ENCODE data around the gene CUL4A.
A peak's percentile ranks its signal among the peaks of the same experiment; 100 is the strongest.

Gene CUL4A

DNA sequence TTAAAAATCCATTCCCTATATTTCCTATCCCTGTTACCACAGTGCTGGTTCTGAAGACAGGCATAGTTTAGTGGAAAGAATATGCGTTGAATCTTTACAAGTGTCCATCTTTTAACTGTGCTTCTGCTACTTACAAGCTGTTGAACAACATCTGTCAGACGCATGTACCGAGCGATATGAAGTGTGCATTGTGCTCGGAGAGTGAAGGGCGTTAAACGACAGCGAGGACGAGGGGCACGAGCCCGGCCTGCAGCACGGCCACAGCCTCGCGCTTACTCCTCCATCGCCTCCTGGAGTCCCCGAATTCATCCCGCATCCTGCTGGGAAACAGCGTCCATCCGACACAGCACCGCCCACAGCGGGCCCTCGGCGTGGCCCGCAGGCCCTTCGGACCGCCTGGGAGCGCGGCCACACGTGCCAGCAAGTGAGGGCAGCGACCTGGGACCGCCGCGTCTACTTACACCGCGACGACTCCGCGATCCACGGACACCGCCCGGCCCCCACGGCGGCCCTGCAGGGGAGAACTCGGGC, 1.5 kb upstream of the CUL4A start:
- no peak for DNase-seq (ENCODE audit: low spot score)

GRCh38 chr13:113208421-113209335, 735 bp upstream of the CUL4A start, which contains the start of gene PCID2:
TSS of gene PCID2 (minus strand) at chr13:113208669. CDS start at chr13:113208634, 35 bp downstream.
- peak; percentile 91 for DNase-seq (ENCODE audit: low spot score)

DNA sequence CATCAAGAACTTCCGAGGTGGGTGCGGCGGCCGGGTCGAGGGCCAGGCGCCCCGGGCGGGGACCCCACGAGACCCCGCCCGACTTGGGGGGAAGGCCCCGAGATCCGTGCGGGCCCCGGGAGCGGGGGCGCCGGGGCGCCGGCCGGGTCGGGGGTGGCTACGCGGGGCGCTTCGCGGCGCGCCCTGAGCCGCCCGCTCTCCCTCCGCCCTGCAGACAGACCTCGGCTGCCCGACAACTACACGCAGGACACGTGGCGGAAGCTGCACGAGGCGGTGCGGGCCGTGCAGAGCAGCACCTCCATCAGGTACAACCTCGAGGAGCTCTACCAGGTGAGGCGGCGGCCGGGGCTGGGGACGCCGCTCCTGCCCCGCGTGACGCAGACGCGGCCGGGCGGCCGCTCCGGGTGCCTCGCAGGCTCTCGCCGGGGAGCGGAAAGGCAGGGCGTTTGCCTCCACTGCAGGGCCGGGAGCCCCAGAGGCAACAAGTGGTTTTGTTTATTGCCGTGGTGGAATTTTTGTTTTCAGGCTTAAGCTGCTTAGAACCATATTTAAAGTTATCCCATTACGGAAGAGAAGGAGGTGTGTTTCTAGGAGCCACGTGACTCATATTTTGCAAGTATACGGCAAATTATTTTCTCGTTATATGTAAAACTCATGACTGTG, 477 bp downstream of the CUL4A start:
- DNase-seq (ENCODE audit: low spot score), result peak; percentile 77

DNA sequence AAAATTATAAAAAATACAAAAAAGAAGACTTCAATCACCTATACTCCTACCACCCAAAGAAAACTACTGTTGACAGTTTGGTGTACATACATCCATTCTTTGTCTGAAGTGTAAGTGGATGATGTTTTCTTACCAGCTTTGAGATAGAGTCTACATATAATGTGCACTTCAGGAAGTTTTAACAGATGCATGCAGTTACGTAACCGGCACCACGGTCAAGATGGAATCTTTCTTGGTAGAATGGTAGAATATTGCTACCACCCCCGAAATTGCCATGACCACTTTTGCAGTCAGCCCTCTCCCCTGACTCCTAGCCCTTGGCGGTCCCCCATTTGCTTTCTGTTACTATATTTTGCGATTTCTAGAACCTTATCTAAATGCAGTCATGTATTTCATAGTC, 1.4 kb downstream of the CUL4A start:
- DNase-seq (ENCODE audit: low spot score), result no peak

DNA sequence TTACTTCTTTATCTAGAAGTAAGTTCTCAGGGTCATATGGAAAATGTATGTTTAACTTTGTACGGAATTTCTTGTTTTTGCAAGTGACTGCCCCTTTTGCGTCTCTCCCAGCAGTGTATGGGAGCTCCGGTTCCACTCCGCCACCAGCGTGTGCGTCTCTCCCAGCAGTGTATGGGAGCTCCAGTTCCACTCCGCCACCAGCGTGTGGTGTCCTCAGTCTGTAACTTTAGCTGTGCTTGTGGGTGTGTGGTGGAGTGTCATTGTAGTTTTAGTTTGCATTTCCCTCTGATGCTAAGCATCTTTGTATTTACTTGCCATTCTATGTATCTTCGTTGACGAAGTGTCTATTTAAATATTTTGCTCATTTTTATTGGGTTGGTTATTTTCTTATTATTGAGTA, 2.4 kb downstream of the CUL4A start:
- DNase-seq (ENCODE audit: low spot score), result no peak

- peak; percentile 3 for DNase-seq (ENCODE audit: low spot score)
Measured at GRCh38 chr13:113216254-113217048, 7.0 kb downstream of the CUL4A start.

GRCh38 chr13:113218586-113218985, 9.2 kb downstream of the CUL4A start:
- DNase-seq (ENCODE audit: low spot score), result no peak

DNA sequence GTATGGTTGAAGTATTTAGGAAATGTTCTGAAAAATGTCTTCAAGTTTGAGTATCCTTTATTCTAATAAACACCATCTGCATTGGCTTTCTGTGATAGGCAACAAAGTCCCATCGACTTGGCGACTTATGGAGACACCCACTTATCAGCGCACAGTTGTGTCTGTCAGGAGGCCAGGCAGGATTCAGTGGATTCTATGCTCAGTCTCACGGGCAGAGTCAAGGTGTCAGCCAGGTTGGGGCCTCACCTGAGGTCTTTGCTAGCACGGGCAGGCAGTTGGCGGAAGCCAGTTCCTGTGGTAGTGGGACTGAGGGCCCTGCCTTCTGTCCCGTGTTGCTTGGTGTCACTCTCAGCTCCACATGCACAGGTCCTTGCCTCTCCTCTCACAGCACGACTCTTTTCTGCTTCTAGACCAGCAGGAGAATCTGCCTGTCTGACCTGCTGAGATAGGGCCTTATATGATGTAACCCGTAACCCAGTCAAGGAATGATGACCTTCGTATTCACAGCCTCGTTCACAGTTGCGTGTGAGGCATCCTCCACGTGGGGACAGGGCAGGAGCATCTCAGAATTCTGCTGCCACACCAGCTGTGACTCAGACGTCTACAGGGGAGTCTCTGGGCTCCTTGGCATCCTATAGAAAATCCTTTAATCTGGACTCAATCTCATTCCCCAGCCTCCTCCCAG, 10.0 kb downstream of the CUL4A start:
- DNase-seq (ENCODE audit: low spot score), result no peak

GRCh38 chr13:113220141-113220598, 10.8 kb downstream of the CUL4A start:
- no peak for DNase-seq (ENCODE audit: low spot score)

DNA sequence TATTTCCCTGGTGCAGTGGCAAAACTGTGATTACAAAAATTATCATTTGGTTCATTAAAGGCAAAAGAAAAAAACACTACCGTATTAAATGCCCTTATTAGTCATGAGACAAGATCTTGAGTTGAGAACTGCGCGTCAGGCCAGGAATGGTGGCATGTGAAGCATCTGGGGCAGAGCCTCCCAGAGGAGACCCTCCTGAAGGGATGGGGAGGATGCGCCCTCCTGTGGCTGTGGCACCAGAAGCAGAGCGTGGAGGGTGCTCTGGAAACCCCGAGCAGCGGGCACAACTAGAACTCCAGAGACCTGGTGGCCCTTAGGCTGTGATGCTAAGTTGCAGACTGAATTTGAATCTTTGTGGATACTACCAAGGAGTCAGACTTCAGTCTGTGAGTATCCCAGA, 11.5 kb downstream of the CUL4A start:
- DNase-seq (ENCODE audit: low spot score), result no peak

- no peak for DNase-seq (ENCODE audit: low spot score)
Measured at GRCh38 chr13:113223070-113223469, 13.7 kb downstream of the CUL4A start.

- DNase-seq (ENCODE audit: low spot score), result no peak
Measured at GRCh38 chr13:113224486-113224885, 15.1 kb downstream of the CUL4A start.

- no peak for DNase-seq (ENCODE audit: low spot score)
Measured at GRCh38 chr13:113225515-113225914, 16.1 kb downstream of the CUL4A start.

DNA sequence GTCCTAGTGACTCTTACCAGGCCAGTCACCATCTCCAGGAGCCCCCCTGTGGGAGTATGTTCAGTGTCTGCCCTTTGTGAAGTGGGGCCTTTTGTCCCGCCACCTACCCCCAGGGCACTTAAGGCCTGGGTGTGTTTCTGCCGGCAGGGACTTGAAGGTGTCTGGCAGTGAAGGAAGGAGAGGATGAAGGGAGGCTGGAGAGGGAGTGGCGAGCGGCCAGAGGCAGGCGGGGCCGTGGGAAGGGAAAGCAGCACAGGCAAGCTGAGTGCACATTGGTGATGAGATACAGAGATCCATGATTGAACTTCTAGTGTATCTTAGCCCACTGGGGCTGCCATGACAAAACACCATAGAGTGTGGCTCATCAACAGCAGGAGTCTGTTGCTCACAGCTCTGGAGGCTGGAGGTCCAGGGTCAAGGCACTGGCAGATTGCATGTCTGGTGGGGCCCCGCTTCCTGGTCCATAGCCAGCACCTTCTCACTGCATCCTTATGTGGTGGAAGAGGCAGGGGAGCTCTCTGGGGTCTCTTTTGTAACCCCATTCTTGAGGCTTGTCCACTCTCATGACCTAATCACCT, 17.5 kb downstream of the CUL4A start:
- DNase-seq (ENCODE audit: low spot score), result no peak

GRCh38 chr13:113229161-113229560, 19.7 kb downstream of the CUL4A start:
- no peak for DNase-seq (ENCODE audit: low spot score)

GRCh38 chr13:113229791-113230190, 20.4 kb downstream of the CUL4A start:
- no peak for DNase-seq (ENCODE audit: low spot score)

- DNase-seq (ENCODE audit: low spot score), result no peak
Measured at GRCh38 chr13:113231306-113232207, 22.1 kb downstream of the CUL4A start.

DNA sequence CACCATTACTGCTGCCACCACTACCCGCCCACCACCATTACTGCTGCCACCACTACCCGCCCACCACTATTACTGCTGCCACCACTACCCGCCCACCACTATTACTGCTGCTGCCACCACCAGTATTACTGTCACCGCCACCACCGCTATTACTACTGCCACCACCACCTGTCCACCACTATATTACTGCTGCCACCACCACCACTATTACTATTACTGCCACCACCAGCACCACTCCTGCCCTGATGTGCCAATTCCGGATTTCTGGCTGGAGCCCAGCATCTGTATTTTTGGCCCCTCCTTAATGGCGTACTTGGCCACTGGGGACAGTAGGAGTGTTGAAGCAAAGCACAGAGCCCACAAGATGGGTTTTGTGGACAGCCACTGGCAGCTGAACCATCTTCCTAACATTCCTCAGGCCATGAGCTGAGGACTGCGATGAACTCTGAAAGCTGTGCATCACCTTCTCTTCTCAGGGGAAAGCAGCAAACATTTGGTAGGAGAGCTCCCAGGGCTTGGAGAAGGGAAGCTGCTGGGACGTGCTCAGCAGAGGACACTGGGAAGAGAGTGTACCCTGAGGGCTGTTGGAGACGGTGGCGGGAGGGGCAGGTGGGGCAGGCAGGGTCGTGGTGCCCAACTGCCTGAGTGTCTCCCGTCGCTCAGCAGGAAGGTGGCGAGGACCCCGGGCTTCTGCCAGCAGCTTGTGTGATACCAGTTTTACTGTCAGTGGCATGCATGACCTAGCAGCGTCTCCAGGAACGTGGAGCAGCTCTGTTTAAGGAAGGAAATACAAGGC, 23.0 kb downstream of the CUL4A start:
- DNase-seq (ENCODE audit: low spot score), result no peak

- DNase-seq (ENCODE audit: low spot score), result no peak
Measured at GRCh38 chr13:113233101-113233500, 23.7 kb downstream of the CUL4A start.
